ENCODE results near the gene THRSP.

THRSP gene

DNA sequence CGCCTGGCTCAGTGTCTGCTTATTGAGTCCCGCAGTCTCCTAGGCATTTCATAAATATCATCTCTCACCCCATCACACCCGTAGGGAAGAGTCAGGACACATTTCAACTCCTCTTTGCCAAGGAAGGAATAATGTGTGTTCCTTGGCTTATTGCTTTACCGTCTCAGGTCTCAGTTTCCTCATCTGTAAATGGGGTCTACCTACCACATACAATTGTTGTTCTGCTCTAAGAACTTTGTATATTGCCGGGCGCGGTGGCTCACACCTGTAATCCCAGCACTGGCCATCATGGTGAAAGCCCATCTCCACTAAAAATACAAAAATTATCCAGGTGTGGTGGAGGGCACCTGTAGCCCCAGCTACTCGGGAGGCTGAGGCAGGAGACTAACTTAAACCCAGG lies 3.1 kb upstream of the THRSP start:
- TF ChIP-seq, protein P1, sequence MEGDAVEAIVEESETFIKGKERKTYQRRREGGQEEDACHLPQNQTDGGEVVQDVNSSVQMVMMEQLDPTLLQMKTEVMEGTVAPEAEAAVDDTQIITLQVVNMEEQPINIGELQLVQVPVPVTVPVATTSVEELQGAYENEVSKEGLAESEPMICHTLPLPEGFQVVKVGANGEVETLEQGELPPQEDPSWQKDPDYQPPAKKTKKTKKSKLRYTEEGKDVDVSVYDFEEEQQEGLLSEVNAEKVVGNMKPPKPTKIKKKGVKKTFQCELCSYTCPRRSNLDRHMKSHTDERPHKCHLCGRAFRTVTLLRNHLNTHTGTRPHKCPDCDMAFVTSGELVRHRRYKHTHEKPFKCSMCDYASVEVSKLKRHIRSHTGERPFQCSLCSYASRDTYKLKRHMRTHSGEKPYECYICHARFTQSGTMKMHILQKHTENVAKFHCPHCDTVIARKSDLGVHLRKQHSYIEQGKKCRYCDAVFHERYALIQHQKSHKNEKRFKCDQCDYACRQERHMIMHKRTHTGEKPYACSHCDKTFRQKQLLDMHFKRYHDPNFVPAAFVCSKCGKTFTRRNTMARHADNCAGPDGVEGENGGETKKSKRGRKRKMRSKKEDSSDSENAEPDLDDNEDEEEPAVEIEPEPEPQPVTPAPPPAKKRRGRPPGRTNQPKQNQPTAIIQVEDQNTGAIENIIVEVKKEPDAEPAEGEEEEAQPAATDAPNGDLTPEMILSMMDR (conservative IDR thresholded peaks at IDR 0.05; ENCODE audit: low read length) = no peak
- no peak overlapping the region for H3K4me3 ChIP-seq (ENCODE audit: low read length)
- DNase-seq (ENCODE audit: low read depth) = no peak

DNA sequence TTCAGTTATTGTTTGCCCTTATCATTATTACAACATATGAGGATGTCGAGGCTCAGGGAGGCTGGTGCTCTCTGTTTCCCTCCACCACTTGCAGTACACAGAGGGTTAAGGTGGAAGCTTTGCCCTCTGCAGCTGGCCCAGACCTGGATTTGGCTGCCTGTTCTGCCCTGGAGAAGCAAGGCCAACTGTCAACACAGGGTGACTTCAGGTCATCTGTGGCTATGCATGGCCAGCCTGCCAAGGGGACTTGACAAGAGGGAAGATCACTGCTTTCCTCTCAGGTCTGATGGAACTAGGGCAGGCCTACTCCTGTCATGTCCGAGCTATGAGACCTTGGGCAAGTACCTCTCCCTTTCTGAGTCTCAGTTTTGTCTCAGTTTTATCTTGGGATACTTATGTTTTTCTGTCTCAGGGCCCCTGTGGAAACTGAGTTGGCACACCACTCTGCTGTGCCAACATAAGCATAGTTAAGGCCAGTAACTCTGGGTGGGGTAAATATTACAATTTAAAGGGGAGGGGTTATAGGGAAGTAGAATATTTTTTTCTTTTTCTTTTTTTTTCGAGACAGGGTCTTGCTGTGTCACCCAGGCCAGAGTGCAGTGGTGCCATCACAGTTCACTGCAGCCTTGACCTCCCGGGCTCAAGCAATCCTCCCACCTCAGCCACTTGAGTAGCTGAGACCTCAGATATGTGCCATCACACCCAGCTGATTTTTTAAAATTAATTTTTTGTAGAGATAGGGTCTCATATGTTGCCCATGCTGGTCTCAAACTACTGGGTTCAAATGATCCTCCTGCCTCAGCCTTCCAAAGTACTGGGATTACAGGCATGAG lies 2.4 kb upstream of the THRSP start:
- TF ChIP-seq, protein P1 (conservative IDR thresholded peaks at IDR 0.05; ENCODE audit: low read length) = no peak
- H3K4me3 ChIP-seq (ENCODE audit: low read length) = no peak overlapping the region
- DNase-seq (ENCODE audit: low read depth) = no peak

DNA sequence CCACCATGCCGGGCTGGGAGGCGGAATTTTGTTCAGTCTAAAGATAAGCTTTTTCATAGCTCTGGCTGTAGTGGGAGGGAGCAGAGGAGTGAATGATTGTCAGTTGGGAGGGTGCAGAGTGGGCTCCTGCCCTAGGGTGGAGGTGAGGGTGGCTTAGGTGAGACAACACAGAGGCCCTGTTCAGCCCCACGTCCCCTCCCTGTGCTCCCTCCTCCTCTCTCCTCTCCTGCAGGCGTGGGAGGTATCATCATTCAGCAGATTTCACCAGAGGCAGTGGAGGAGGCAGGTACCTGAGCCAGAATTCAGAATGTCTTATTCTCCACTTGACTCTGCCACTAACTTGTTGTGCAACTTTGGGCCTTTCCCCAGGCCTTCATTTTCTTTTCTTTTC lies 1.7 kb upstream of the THRSP start:
- DNase-seq (ENCODE audit: low read depth) = no peak
- TF ChIP-seq, protein P1 (conservative IDR thresholded peaks at IDR 0.05; ENCODE audit: low read length) = no peak
- H3K4me3 ChIP-seq (ENCODE audit: low read length) = no peak overlapping the region

DNA sequence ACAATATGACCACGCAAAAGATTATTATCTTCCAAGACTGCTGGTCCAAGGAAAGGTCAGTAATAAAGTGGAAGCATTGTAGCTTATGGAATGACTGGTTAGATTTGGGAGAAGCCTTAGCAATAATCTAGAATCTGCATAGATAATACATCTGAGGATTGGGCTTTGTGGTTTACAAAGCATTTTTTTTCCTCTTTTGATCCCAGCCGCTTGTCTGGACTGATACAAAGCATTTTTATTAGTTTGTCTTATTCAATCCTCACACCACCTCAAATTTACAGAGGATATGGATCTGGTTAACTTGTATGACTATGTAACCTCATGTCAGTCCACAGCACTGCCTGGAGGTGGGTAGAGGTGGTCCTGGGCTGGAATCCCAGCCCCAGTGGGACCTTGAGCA lies 990 bp upstream of the THRSP start:
- TF ChIP-seq, protein P1 (conservative IDR thresholded peaks at IDR 0.05; ENCODE audit: low read length) = no peak

DNA sequence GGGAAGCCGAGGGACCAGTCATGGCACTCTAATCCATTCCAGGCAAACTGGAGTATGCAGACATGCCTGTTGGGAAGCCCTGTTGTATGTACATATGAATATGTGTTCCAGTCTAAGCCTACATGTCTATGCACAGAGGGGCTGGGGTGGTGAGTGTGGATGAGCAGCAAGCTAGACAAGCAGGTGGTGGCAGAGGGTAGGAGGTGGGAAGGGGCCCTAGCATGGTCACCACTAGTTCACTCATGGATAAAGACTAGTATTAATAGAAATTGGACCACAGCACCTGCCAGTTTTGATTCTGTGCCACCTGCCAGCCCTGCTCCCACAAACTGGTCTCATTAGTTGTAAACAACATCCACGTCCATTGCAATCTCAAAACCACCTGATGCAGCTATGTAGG lies 1.5 kb downstream of the THRSP start:
- DNase-seq (ENCODE audit: low read depth) = no peak
- TF ChIP-seq, protein P1 (conservative IDR thresholded peaks at IDR 0.05; ENCODE audit: low read length) = no peak
- H3K4me3 ChIP-seq (ENCODE audit: low read length) = no peak overlapping the region

More for the DNA sequence above, 990 bp upstream of the THRSP start:
- H3K4me3 ChIP-seq (ENCODE audit: low read length) = no peak overlapping the region
- DNase-seq (ENCODE audit: low read depth) = no peak

DNA sequence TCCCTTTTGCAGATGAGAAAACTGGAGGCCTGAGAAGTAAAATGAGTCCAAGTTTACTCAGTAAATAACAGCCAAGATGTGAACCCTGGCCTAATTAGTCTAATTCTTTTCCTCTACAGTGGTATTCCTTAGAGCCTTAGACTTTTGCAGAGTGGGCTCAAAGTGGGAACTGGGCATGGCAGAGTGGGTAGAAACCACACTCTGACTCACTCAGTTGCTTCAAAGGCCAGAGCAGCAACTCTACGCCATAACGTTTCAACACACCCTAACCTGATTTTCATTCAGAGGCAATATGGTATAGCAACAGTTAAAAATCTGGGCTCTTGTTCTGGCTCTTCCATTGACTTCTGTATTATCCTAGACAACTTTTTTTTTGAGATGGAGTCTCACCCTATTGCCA lies 2.8 kb downstream of the THRSP start:
- DNase-seq (ENCODE audit: low read depth) = no peak
- TF ChIP-seq, protein P1 (conservative IDR thresholded peaks at IDR 0.05; ENCODE audit: low read length) = no peak
- H3K4me3 ChIP-seq (ENCODE audit: low read length) = no peak overlapping the region

DNA sequence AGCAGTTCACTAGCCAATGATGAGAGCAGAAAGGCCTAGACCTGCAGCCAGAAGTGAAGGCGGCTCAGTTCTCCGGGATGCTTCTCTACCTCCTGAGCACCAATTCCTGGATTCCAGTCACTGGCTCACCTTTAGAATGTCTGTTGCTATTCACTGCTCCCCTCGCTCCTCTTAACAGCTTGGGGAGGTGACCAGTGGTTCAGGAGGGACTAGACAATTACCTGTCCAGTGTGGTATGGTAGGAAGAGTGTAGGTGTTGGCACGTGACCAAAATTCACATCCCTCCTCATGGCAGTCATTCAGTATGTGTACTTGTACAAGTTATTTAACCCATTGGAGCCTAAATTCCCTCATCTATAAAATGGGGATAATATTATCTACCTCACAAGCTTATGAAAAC lies 4.0 kb downstream of the THRSP start:
- no peak for DNase-seq (ENCODE audit: low read depth)

More for the DNA sequence above, 4.0 kb downstream of the THRSP start:
- TF ChIP-seq, protein P1 (conservative IDR thresholded peaks at IDR 0.05; ENCODE audit: low read length) = no peak
- no peak overlapping the region for H3K4me3 ChIP-seq (ENCODE audit: low read length)
